H9 (cell line): ENCODE measurements around the gene CES5A. TPM values are rescaled to one million over a fixed set of nuclear protein-coding genes. Genes with fewer than 3 reads are reported as not detected.

Source experiments
- DNase-seq: peaks from one replicate; pipeline ENCODE4 v3.0.0-alpha.2; 2017
- H2AFZ ChIP-seq: one replicate; pipeline ENCODE4 v1.6.1; 2013; ENCODE audit warnings: mild to moderate bottlenecking, low read length, control low read depth, moderate library complexity
- H2AK5ac ChIP-seq: 2 replicates; pipeline ENCODE4 v1.6.1; 2013; ENCODE audit warnings: low read length, control low read depth, mixed read lengths; ENCODE audit not compliant: insufficient read length
- H2BK120ac ChIP-seq: one replicate; pipeline ENCODE4 v1.6.1; 2013; ENCODE audit warnings: low read depth, mild to moderate bottlenecking, low read length, control low read depth, inconsistent platforms; ENCODE audit not compliant: poor library complexity, severe bottlenecking
- H2BK12ac ChIP-seq: 2 replicates; pipeline ENCODE4 v1.6.1; 2013; ENCODE audit warnings: low read length, control low read depth, mixed read lengths, low read depth; ENCODE audit not compliant: insufficient read length
- H2BK15ac ChIP-seq: 2 replicates; pipeline ENCODE4 v1.6.1; 2013; ENCODE audit warnings: low read depth, low read length, control low read depth
- H2BK20ac ChIP-seq: one replicate; pipeline ENCODE4 v1.6.1; 2013; ENCODE audit warnings: low read depth, mild to moderate bottlenecking, low read length, control low read depth, inconsistent platforms; ENCODE audit not compliant: poor library complexity, severe bottlenecking
- H2BK5ac ChIP-seq: 2 replicates; pipeline ENCODE4 v1.6.1; 2013; ENCODE audit warnings: low read length, control low read depth, mixed read lengths; ENCODE audit not compliant: insufficient read length
- H3K14ac ChIP-seq: 2 replicates; pipeline ENCODE4 v1.6.1; 2013; ENCODE audit warnings: low read length, control low read depth; ENCODE audit not compliant: insufficient read depth
- H3K18ac ChIP-seq: 2 replicates; pipeline ENCODE4 v1.6.1; 2013; ENCODE audit warnings: low read depth, mild to moderate bottlenecking, mixed read lengths, low read length, control low read depth; ENCODE audit not compliant: insufficient read length
- H3K23ac ChIP-seq: 2 replicates; pipeline ENCODE4 v1.6.1; 2013; ENCODE audit warnings: low read length, control low read depth, mixed read lengths, low read depth; ENCODE audit not compliant: insufficient read length
- H3K23me2 ChIP-seq: 2 replicates; pipeline ENCODE4 v1.6.1; 2013; ENCODE audit warnings: low read depth, mild to moderate bottlenecking, mixed read lengths, low read length, control low read depth; ENCODE audit not compliant: insufficient read length, poor library complexity, severe bottlenecking
- H3K27ac ChIP-seq: 2 replicates; pipeline ENCODE4 v1.5.1; 2013; ENCODE audit warnings: low read length, control low read depth, mixed read lengths, low read depth; ENCODE audit not compliant: insufficient read length
- H3K27me3 ChIP-seq: 2 replicates; pipeline ENCODE4 v1.6.1; 2013; ENCODE audit warnings: low read length, control low read depth, inconsistent platforms; ENCODE audit not compliant: insufficient read depth
- H3K4ac ChIP-seq: 2 replicates; pipeline ENCODE4 v1.6.1; 2013; ENCODE audit warnings: low read depth, mild to moderate bottlenecking, control low read depth, inconsistent platforms, low read length, moderate library complexity
- H3K4me1 ChIP-seq: 2 replicates; pipeline ENCODE4 v1.6.1; 2013; ENCODE audit warnings: low read length, control low read depth, inconsistent platforms; ENCODE audit not compliant: insufficient read depth
- H3K4me2 ChIP-seq: 2 replicates; pipeline ENCODE4 v1.6.1; 2013; ENCODE audit warnings: low read length, control low read depth, mixed read lengths; ENCODE audit not compliant: insufficient read length, insufficient read depth
- H3K56ac ChIP-seq: 2 replicates; pipeline ENCODE4 v1.6.1; 2013; ENCODE audit warnings: low read depth, mild to moderate bottlenecking, mixed read lengths, low read length, control low read depth; ENCODE audit not compliant: insufficient read length
- H3K79me1 ChIP-seq: 2 replicates; pipeline ENCODE4 v1.6.1; 2013; ENCODE audit warnings: low read depth, mild to moderate bottlenecking, moderate library complexity, low read length, control low read depth, inconsistent platforms; ENCODE audit not compliant: insufficient read depth, poor library complexity, severe bottlenecking
- H3K79me2 ChIP-seq: 2 replicates; pipeline ENCODE4 v1.6.1; 2013; ENCODE audit warnings: low read length, control low read depth, inconsistent platforms; ENCODE audit not compliant: insufficient read depth
- H3K9ac ChIP-seq: 2 replicates; pipeline ENCODE4 v1.6.1; 2013; ENCODE audit warnings: low read length, control low read depth, mixed read lengths; ENCODE audit not compliant: insufficient read length; ENCODE audit errors: extremely low read depth
- H3K9me3 ChIP-seq: one replicate; pipeline ENCODE4 v1.6.1; 2013; ENCODE audit warnings: low read depth, low read length, inconsistent platforms; ENCODE audit not compliant: control insufficient read depth
- H3T11ph ChIP-seq: one replicate; pipeline ENCODE4 v1.6.1; 2013; ENCODE audit warnings: mild to moderate bottlenecking, low read length, control low read depth, inconsistent platforms
- H4K20me1 ChIP-seq: one replicate; pipeline ENCODE4 v1.6.1; 2013; ENCODE audit not compliant: control insufficient read depth, insufficient read length, insufficient read depth
- H4K5ac ChIP-seq: 2 replicates; pipeline ENCODE4 v1.6.1; 2013; ENCODE audit warnings: low read depth, mild to moderate bottlenecking, mixed read lengths, low read length, control low read depth; ENCODE audit not compliant: insufficient read length
- H4K8ac ChIP-seq: replicated peaks from 2 replicates; pipeline ENCODE4 v1.6.1; 2013; ENCODE audit warnings: low read length, control low read depth, mixed read lengths, low read depth; ENCODE audit not compliant: insufficient read length
- H4K91ac ChIP-seq: 2 replicates; pipeline ENCODE4 v1.6.1; 2013; ENCODE audit warnings: low read depth, mild to moderate bottlenecking, moderate library complexity, mixed read lengths, low read length, control low read depth; ENCODE audit not compliant: insufficient read length
- H3K27ac Mint-ChIP-seq, 3 experiments: 2 replicates in 2 of 3; 3 replicates in 1 of 3; pipeline ENCODE4 v1.8.0; 2020 to 2021; ENCODE audit warnings: mixed read lengths in 3 of 3, mild to moderate bottlenecking in 1 of 3, moderate library complexity in 1 of 3
- H3K27me3 Mint-ChIP-seq: 2 replicates; pipeline ENCODE4 v1.8.0; 2021; ENCODE audit warnings: low read depth, mild to moderate bottlenecking, moderate library complexity, mixed read lengths
- H3K36me3 Mint-ChIP-seq, 3 experiments: 2 replicates in 2 of 3; 3 replicates in 1 of 3; pipeline ENCODE4 v1.8.0; 2020 to 2021; ENCODE audit warnings: low read depth in 3 of 3, mixed read lengths in 3 of 3; ENCODE audit not compliant: insufficient read depth in 1 of 3
- H3K4me1 Mint-ChIP-seq, 2 experiments: 2 replicates each; pipeline ENCODE4 v1.8.0; 2020; ENCODE audit warnings: mixed read lengths in 2 of 2
- H3K4me3 Mint-ChIP-seq, 2 experiments: 2 replicates in 1 of 2; 3 replicates in 1 of 2; pipeline ENCODE4 v1.8.0; 2020 to 2021; ENCODE audit warnings: mild to moderate bottlenecking in 2 of 2, mixed read lengths in 2 of 2, moderate library complexity in 1 of 2
- H3K9me3 Mint-ChIP-seq, 2 experiments: 2 replicates in 1 of 2; 3 replicates in 1 of 2; pipeline ENCODE4 v1.8.0; 2020; ENCODE audit warnings: mild to moderate bottlenecking in 2 of 2, mixed read lengths in 2 of 2, moderate library complexity in 1 of 2
- WGBS: extraction: QIAGEN DNeasy Blood & Tissue Kit; methylation state at CpG from one replicate; pipeline ENCODE4 v1.1.7; 2013; ENCODE audit warnings: missing lambda C conversion rate, low lambda C conversion rate, mixed read lengths; ENCODE audit not compliant: insufficient read length; ENCODE audit errors: extremely low coverage; 5-methylcytosine and 5-hydroxymethylcytosine counted together
- total RNA-seq: library from RNA; stranded (reverse); gene quantifications from 2 replicates; pipeline ENCODE4 v1.2.1, GENCODE V29; 2021
- TF ChIP-seq, protein P1 (sequence below): fragments of 200-600 bp; sonication (generic); conservative IDR thresholded peaks from 3 replicates; pipeline ENCODE4 v1.8.0; 2021; ENCODE audit warnings: antibody characterized with exemption, mild to moderate bottlenecking

CES5A gene
- total RNA-seq, 1 experiment from 2014 or later = not detected

DNA sequence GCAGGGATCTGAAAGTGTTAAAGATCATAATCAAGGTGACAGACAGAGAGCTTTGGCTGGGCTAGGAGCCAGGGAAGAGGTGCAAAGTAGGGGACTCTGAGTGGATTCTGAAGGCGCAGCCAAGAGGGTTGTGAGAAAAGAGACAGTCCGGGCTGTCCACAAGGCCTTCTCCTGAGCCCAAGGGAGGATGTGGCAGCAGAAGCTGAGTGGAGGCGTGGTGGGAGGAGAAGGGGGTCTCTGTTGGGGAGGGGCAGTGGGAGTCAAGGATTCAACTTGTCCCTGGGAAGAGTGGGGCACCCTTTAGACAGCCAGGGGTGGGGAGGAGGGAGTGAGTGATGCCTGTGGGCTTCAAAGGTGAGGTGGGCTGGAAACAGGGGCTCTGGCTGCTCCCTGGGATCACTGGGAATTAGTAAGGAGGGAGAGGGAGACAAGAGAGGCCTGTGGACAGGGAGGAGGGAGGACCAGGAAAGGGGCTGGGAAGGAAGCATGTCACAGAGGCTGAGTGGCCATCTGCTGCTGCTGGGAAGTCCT, 52.8 kb downstream of the CES5A start:
- no peak overlapping the region for H4K91ac ChIP-seq
- no peaks in the 10 kb centered on the region for H3K79me1 ChIP-seq
- H3K56ac ChIP-seq = no peak overlapping the region
- no peaks in the 10 kb centered on the region for H3K23me2 ChIP-seq
- TF ChIP-seq, protein P1, sequence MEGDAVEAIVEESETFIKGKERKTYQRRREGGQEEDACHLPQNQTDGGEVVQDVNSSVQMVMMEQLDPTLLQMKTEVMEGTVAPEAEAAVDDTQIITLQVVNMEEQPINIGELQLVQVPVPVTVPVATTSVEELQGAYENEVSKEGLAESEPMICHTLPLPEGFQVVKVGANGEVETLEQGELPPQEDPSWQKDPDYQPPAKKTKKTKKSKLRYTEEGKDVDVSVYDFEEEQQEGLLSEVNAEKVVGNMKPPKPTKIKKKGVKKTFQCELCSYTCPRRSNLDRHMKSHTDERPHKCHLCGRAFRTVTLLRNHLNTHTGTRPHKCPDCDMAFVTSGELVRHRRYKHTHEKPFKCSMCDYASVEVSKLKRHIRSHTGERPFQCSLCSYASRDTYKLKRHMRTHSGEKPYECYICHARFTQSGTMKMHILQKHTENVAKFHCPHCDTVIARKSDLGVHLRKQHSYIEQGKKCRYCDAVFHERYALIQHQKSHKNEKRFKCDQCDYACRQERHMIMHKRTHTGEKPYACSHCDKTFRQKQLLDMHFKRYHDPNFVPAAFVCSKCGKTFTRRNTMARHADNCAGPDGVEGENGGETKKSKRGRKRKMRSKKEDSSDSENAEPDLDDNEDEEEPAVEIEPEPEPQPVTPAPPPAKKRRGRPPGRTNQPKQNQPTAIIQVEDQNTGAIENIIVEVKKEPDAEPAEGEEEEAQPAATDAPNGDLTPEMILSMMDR = no peak
- no peaks in the 10 kb centered on the region for H3K27me3 ChIP-seq
- Mint-ChIP-seq H3K36me3 (no peaks in the 10 kb centered on the region), H3K9me3 (no peaks in the 10 kb centered on the region; a peak in 1 of 5 replicates), H3K4me3 (no peak overlapping the region), H3K27me3 (peaks cover 46% of the 10 kb centered on the region), H3K4me1 (no peaks in the 10 kb centered on the region), H3K27ac (no peak overlapping the region)
- H4K8ac ChIP-seq = no peak overlapping the region
- no peaks in the 10 kb centered on the region for H3K9me3 ChIP-seq
- H3K27ac ChIP-seq = no peak overlapping the region
- H2BK20ac ChIP-seq = no peak overlapping the region
- H4K5ac ChIP-seq = no peak overlapping the region
- no peak overlapping the region for H3T11ph ChIP-seq
- H2BK15ac ChIP-seq = no peak overlapping the region
- no peaks in the 10 kb centered on the region for H3K4me1 ChIP-seq
- H4K20me1 ChIP-seq = no peaks in the 10 kb centered on the region
- no peak overlapping the region for H3K18ac ChIP-seq
- no peak overlapping the region for H2BK5ac ChIP-seq
- H2AK5ac ChIP-seq = no peak overlapping the region
- no peak for DNase-seq
- H2BK120ac ChIP-seq = no peak overlapping the region
- H2BK12ac ChIP-seq = no peak overlapping the region
- H3K9ac ChIP-seq = no peak overlapping the region
- H3K4ac ChIP-seq = no peak overlapping the region
- H2AFZ ChIP-seq = no peak overlapping the region
- H3K79me2 ChIP-seq = no peaks in the 10 kb centered on the region
- H3K4me2 ChIP-seq = no peak overlapping the region
- WGBS = no CpG with 5 or more reads among the region's 3 CpGs
- no peak overlapping the region for H3K23ac ChIP-seq
- H3K14ac ChIP-seq = no peak overlapping the region
